Measurements from ENCODE around the gene SLC37A2. TPM values are rescaled to one million over a fixed set of nuclear protein-coding genes. Genes with fewer than 3 reads are reported as not detected.
"Not testable (repeated sequence)": the region's sequence is repeated elsewhere in the genome, so short reads cannot be mapped to it uniquely, and the experiment has no call there.

Gene SLC37A2
- total RNA-seq, 2 donors from 2014 or later = 1.6 to 2.6 TPM

GRCh38 chr11:125084761-125085231 is 21.7 kb downstream of the SLC37A2 start:
- Mint-ChIP-seq H3K4me1 (no peaks in the 10 kb centered on the region), H3K36me3 (ENCODE audit: low read depth) (no peaks in the 10 kb centered on the region), H3K27ac (no peak overlapping the region), H3K4me3 (no peak overlapping the region), H3K27me3 (no peaks in the 10 kb centered on the region), H3K9me3 (no peaks in the 10 kb centered on the region)
- no peak for ATAC-seq (replicated peaks)

GRCh38 chr11:125085301-125086081 is 22.4 kb downstream of the SLC37A2 start:
- no peaks in the 10 kb centered on the region for H3K4me1 Mint-ChIP-seq

GRCh38 chr11:125086633-125087296 is 23.7 kb downstream of the SLC37A2 start:
- no peaks in the 10 kb centered on the region for H3K4me1 Mint-ChIP-seq
- H3K36me3 Mint-ChIP-seq (ENCODE audit: low read depth) = no peaks in the 10 kb centered on the region
- no peak for ATAC-seq (replicated peaks)
- no peak overlapping the region for H3K27ac Mint-ChIP-seq
- H3K4me3 Mint-ChIP-seq = no peak overlapping the region
- H3K27me3 Mint-ChIP-seq = no peaks in the 10 kb centered on the region
- H3K9me3 Mint-ChIP-seq = no peaks in the 10 kb centered on the region

More at GRCh38 chr11:125085301-125086081, 22.4 kb downstream of the SLC37A2 start:
- Mint-ChIP-seq H3K9me3 (no peaks in the 10 kb centered on the region), H3K36me3 (ENCODE audit: low read depth) (no peaks in the 10 kb centered on the region), H3K4me3 (no peak overlapping the region), H3K27me3 (no peaks in the 10 kb centered on the region), H3K27ac (peak overlapping the region; percentile 42)
- ATAC-seq (replicated peaks) = no peak

GRCh38 chr11:125088123-125088522 is 25.0 kb downstream of the SLC37A2 start:
- no peak overlapping the region for H3K27ac Mint-ChIP-seq
- no peaks in the 10 kb centered on the region for H3K27me3 Mint-ChIP-seq
- H3K36me3 Mint-ChIP-seq (ENCODE audit: low read depth) = no peaks in the 10 kb centered on the region
- H3K9me3 Mint-ChIP-seq = no peaks in the 10 kb centered on the region
- no peaks in the 10 kb centered on the region for H3K4me1 Mint-ChIP-seq
- H3K4me3 Mint-ChIP-seq = no peak overlapping the region
- ATAC-seq (replicated peaks) = no peak

GRCh38 chr11:125088576-125089455 is 25.7 kb downstream of the SLC37A2 start:
- no peak for ATAC-seq (replicated peaks)
- H3K4me1 Mint-ChIP-seq = no peaks in the 10 kb centered on the region
- H3K27me3 Mint-ChIP-seq = no peaks in the 10 kb centered on the region
- no peak overlapping the region for H3K4me3 Mint-ChIP-seq
- no peak overlapping the region for H3K27ac Mint-ChIP-seq
- H3K36me3 Mint-ChIP-seq (ENCODE audit: low read depth) = no peaks in the 10 kb centered on the region
- no peaks in the 10 kb centered on the region for H3K9me3 Mint-ChIP-seq

- not testable (repeated sequence) for H3K27ac Mint-ChIP-seq; H3K4me1 Mint-ChIP-seq; ATAC-seq (replicated peaks); H3K27me3 Mint-ChIP-seq; H3K36me3 Mint-ChIP-seq (ENCODE audit: low read depth); H3K9me3 Mint-ChIP-seq; H3K4me3 Mint-ChIP-seq
Measured at GRCh38 chr11:125089481-125089880, 26.4 kb downstream of the SLC37A2 start.

GRCh38 chr11:125090151-125090550 is 27.0 kb downstream of the SLC37A2 start:
- not testable (repeated sequence) for H3K36me3 Mint-ChIP-seq (ENCODE audit: low read depth); H3K9me3 Mint-ChIP-seq; H3K4me1 Mint-ChIP-seq; H3K27ac Mint-ChIP-seq; H3K4me3 Mint-ChIP-seq; ATAC-seq (replicated peaks); H3K27me3 Mint-ChIP-seq

- no peaks in the 10 kb centered on the region for H3K4me1 Mint-ChIP-seq
- H3K36me3 Mint-ChIP-seq (ENCODE audit: low read depth) = peaks cover 8% of the 10 kb centered on the region
- no peaks in the 10 kb centered on the region for H3K9me3 Mint-ChIP-seq
- no peak for ATAC-seq (replicated peaks)
- no peak overlapping the region for H3K27ac Mint-ChIP-seq
- H3K27me3 Mint-ChIP-seq = no peaks in the 10 kb centered on the region
- H3K4me3 Mint-ChIP-seq = no peak overlapping the region
Measured at GRCh38 chr11:125090816-125091215, 27.7 kb downstream of the SLC37A2 start.

- no peak overlapping the region for H3K27ac Mint-ChIP-seq
- ATAC-seq (replicated peaks) = no peak
Measured at GRCh38 chr11:125091247-125091876, 28.3 kb downstream of the SLC37A2 start.

GRCh38 chr11:125091877-125092664 is 29.0 kb downstream of the SLC37A2 start:
- no peak for ATAC-seq (replicated peaks)
- Mint-ChIP-seq H3K9me3 (no peaks in the 10 kb centered on the region), H3K4me3 (no peak overlapping the region), H3K27me3 (no peaks in the 10 kb centered on the region), H3K27ac (peak overlapping the region; percentile 74), H3K36me3 (ENCODE audit: low read depth) (peaks cover 19% of the 10 kb centered on the region), H3K4me1 (no peaks in the 10 kb centered on the region)

More at GRCh38 chr11:125091247-125091876, 28.3 kb downstream of the SLC37A2 start:
- H3K4me3 Mint-ChIP-seq = no peak overlapping the region
- H3K4me1 Mint-ChIP-seq = no peaks in the 10 kb centered on the region
- H3K9me3 Mint-ChIP-seq = no peaks in the 10 kb centered on the region
- H3K36me3 Mint-ChIP-seq (ENCODE audit: low read depth) = peaks cover 14% of the 10 kb centered on the region
- no peaks in the 10 kb centered on the region for H3K27me3 Mint-ChIP-seq

- H3K27me3 Mint-ChIP-seq = no peaks in the 10 kb centered on the region
- H3K36me3 Mint-ChIP-seq (ENCODE audit: low read depth) = peaks cover 24% of the 10 kb centered on the region
- no peak overlapping the region for H3K4me3 Mint-ChIP-seq
- no peaks in the 10 kb centered on the region for H3K4me1 Mint-ChIP-seq
- ATAC-seq (replicated peaks) = no peak
- no peaks in the 10 kb centered on the region for H3K9me3 Mint-ChIP-seq
- H3K27ac Mint-ChIP-seq = peak overlapping the region; percentile 74
Measured at GRCh38 chr11:125092669-125093068, 29.6 kb downstream of the SLC37A2 start.

GRCh38 chr11:125093502-125093901 is 30.4 kb downstream of the SLC37A2 start:
- ATAC-seq (replicated peaks) = no peak
- H3K27ac Mint-ChIP-seq = no peak overlapping the region
- H3K36me3 Mint-ChIP-seq (ENCODE audit: low read depth) = peaks cover 25% of the 10 kb centered on the region
- H3K4me1 Mint-ChIP-seq = no peaks in the 10 kb centered on the region
- no peaks in the 10 kb centered on the region for H3K27me3 Mint-ChIP-seq
- H3K4me3 Mint-ChIP-seq = no peak overlapping the region
- no peaks in the 10 kb centered on the region for H3K9me3 Mint-ChIP-seq

- Mint-ChIP-seq H3K36me3 (ENCODE audit: low read depth) (peaks cover 32% of the 10 kb centered on the region), H3K27ac (no peak overlapping the region), H3K4me3 (no peak overlapping the region), H3K4me1 (no peaks in the 10 kb centered on the region), H3K9me3 (no peaks in the 10 kb centered on the region), H3K27me3 (no peaks in the 10 kb centered on the region)
- ATAC-seq (replicated peaks) = no peak
Measured at GRCh38 chr11:125094731-125095130, 31.6 kb downstream of the SLC37A2 start.

Measured in activated T-helper 17 cell treated with anti-CD3 and anti-CD28 coated beads, Interleukin-2, amount 50 U/mL, for 72 hours (primary cell).